Smooth muscle cell of the pulmonary artery (primary cell): ENCODE measurements around the gene RASSF10. TPM values are rescaled to one million over a fixed set of nuclear protein-coding genes. Genes with fewer than 3 reads are reported as not detected.

Experiments
- total RNA-seq: library from RNA; depleted of rRNA; stranded (reverse); fragments of >200 nt; gene quantifications from 2 replicates; pipeline ENCODE4 v1.2.3, GENCODE V29; 2014

The RASSF10 gene
- total RNA-seq = 0.23 TPM in 1 of 2 replicates, not detected in the other

DNA sequence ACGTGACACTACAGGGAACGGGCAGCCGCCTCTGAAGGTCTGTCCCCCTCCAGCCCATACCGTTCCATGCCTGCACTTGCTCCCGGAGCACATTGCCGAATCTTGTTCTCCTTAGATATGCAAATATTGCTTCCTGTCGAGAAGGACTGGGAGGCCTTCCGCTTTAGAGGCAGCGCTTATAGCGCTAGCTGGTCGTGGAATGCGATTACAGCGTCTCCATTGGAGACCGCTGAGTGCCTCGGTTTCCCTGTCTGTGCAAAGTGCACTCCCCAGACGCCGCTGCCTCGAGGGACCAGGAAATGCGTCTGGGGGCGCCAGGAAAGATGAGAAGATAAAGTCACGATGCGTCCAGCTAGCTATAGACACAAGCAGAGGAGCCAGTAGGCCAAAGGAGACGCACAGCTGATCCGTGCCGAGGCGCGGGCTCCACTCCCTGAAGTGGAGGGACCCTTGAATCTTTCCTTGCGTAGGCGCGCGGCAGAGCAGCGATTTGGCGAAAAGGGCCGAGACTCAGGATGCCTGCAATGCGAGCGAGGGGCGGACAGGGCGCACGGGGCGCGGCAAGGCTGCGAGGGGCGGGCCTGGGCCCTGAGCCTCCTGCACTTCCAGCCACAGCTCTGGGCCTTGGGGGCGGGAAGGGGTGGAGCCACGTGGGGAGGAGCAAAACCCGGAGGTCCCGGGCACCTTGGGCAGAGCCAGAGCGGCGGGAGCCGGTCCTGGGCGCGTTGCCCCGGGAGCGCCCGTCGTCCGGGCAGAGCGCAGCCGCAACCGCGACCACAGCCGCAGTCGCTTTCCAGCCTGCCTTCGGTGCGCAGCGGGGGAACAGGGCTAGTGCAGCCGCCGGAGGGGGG is at the start of gene RASSF10:
RASSF10 (plus strand) TSS at position 692 of the 851 bp plus-strand sequence. CDS start 261 bp downstream, outside the sequence.

